GM18858 (cell line): ENCODE results near the gene PITX2.
"Not testable (repeated sequence)": the region's sequence is repeated elsewhere in the genome, so short reads cannot be mapped to it uniquely, and the experiment has no call there.

Experiments used
- ATAC-seq: cut with Tn5 transposase; IDR thresholded peaks from one replicate; pipeline ENCODE4 v1.9.1; 2021; ENCODE audit not compliant: unreplicated experiment

The PITX2 gene

DNA sequence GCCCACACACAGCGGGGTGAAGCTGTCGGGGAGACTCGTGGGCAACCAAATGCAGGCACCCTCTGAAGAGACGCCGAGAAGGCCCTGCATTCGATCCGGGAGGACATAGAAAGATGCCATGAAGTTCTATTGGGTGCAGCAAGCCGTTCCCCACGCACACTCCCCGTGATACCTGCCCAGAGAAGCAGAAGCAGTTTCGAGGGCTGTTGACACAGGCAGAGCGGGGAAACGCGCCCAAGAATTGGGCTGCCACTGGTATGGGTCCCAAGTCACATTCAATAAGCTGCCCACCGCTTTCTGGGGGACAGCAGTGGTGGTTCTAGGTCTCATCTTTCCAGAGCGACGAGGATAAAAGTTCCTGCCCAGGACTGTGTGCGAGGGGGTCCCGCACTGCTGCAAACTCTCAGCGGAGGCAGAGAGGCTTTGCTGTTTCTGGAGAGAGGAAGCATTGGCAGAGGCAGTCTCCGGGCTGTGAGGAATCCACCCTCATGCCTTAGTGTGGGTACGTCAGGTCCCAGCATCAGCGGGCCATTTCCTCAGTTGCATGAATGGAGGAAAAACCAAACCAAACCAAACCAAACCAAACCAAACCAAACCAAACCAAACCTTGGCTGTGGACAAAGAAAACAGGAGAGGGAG, 10.1 kb downstream of the PITX2 start:
- ATAC-seq = no peak

DNA sequence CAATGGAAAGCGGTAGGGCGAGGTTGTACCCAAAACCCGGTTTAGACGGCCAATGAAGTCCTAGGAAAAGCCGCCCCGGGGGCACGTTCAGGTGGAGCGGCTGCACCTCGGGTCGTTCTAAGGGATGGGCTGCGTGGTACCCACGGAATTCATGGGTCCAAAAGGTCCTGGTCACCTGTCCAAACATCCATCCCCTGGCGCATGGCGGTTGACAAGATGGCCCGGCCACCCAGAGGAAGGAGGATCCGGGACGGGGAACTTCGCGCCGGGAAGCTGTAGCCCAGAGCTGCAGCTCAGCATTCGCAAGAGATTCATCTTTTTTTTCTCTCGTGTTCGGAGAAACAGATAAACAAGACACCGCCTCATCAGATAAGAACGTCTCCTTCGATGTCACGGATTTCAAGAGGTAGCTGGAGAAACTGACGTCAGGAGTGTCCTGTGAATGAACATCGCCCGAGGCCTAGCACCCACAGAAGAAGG, 10.9 kb downstream of the PITX2 start:
- ATAC-seq = no peak

DNA sequence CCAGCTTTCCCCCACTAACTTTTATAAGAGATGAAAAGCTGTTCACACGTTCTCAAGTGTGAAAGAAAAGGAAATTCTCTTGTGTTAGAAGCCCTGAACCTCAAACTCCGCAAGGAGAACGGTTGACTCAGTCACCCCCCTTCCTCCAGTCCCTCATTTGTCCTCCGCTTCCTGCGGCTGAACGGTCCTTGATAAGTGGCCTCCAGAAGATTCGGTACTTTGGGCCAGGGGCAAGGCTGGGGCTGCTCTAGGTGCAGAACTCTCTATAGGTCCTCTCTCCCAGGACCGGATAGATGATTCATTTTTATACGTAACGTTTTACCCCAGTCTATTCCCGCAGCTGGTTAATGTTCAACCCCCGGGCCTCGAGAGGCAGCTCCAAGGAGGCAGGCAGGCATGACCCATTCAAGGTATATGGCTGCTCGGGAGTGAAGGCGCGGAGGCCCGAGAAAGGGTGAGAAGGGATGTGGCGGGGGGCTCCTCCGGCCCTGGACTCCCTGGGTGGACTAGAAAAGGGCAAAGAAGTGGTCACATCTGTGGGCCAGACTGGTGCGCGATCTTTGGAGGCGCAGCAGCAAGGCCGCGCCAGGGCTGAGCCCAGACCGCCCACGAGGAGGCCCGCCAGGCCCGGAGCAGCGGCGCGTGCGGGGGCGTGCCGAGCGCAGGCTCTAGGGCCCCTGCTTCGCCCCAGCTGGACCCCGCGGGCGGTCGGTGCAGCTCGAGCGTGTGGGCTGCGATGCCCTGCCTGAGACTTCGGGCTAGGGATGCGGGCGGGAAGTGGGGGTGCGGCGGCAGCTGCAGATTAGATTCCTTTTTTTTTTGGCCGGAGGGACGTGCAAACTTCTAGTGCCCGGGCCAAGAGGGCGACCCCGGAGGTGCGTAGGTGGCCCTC, 11.7 kb downstream of the PITX2 start:
- ATAC-seq = peak; percentile 72

DNA sequence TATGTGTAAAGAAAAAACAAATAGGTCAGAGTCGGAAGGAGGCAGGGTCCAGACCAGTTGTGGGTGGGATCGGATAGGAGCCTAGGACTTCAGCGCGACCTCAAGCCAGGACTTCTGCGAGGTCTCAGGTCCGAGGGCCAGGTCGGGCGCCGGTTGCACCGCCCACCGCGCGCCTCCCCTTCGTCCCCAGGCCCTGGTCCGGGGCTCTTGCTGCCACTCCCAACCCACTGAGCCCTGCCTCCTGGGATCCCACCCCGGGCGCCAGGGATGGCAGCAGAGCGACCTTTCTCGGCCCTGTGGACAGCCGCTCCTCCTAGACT, 12.3 kb downstream of the PITX2 start:
- ATAC-seq = no peak

DNA sequence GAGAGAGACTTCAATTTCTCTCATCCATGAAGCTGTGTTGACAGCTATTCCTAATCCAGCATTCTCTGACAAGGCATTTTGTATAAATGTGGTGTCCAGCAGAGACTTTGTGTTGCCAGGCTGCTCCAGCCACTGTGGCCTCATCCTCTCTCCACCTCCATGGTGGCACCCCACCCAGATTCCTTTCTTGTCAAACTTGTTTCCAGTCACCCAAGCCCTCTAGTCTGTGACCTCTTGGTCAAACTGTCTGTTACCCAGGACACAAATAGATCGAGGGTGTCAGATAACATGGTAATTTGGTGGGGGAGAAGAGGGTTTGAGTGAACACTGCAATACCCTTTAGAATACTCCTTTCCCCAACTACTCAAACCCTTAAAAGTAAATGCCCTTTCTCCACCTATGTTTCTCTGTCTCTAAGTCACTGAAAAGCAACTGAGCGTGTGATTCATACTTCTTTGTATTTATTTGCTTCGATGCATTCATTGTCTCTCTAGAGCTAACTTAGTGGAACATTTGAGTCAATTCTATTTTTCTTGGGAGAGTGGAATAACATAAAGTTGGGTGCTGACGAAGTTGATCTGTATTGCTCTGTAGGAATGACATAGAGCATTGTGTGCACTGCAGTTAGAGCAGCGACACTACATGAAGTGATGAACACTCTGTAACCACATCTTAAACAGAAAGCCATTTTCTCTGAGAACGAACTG, 13.7 kb downstream of the PITX2 start:
- ATAC-seq = no peak

DNA sequence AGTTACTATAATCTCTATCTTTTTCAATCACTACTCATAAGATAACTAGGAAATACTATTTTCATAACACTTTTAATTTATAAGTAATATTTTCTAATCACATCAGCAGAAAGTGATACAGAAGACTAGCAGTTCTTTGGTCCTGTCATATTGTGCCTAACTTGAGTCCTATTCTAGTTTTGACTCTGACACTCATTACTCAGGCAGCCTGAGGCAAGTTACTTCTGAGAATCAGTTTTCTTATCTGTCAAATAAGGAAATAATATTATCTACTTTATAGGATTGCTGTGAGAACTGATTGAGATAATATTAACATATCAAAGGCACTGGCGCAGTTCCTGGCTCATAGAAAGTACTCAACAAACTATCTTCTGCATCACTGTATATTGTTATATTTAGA, 17.8 kb downstream of the PITX2 start:
- ATAC-seq = no peak

DNA sequence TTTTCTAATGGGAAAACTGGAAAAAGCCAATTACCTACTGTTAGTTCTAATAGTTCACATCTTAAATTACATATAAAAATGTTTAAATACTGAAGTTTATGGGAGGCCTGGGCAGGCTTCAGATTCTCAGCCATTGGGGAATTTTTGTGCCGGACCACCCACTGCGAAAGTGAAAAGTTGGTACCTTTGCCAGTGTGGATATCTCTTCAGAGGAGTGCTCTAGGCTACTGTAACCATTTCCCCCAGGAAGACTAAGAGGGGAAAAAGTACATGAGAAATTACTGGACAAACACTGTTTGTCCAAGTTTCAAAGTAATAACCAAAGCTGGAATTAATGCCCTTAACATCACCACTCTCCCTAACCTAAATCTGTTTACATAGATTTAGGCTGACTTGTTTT, 20.8 kb downstream of the PITX2 start:
- no peak for ATAC-seq

DNA sequence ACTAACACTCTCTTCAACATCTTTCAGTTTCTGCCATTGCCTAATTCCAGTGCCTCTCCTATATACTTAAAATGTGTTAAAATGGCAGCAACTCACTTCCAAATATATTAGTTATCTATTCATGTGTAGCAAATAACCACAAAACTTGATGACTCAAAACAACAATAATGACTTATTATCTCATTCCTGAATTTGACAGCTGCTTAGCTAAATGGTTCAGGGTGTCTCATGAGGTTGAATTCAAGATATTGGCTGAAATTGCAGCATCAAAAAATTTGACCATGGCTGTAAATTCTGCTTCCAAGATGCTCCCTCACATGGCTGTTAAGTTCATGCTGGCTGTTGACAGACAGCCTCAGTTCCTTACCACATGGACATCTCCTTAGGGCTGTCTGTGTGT, 25.3 kb downstream of the PITX2 start:
- ATAC-seq = no peak

DNA sequence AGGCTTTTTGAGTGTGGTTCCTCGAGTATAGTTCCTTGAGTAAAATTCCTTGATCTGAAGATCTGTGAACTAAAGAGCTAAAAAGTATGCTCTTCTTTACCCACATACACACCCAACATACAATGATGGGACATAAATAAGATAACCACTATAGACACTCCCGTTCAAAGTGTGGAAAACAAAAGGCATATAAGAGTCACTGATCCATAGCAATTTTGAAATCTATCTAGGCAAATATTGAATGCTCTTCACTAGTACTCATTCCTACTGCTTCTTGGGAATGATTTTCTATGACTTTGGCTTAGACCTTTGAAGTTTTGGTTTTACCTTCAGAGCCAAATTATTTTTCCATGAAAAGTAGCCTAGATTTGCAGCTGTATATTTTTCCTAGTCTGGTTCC, 26.4 kb downstream of the PITX2 start:
- no peak for ATAC-seq

DNA sequence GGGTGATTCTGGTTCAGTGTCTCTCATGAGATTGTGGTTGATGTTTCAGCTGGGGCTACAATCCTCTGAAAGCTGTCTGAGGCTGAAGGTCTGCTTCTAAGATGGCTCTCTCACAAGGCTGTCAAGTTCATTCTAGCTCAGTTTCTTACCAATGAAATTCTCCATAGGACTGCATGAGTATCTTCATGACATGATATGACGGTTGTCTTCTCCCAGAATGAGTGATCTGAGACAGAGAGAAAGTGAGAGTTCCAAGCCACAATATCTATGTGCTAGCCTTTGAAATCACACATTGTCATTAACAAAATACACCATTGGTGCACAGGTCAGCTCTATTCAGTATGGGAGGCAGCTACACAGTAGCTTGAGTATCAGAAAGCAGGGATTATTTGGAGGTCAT, 27.3 kb downstream of the PITX2 start:
- ATAC-seq = no peak

DNA sequence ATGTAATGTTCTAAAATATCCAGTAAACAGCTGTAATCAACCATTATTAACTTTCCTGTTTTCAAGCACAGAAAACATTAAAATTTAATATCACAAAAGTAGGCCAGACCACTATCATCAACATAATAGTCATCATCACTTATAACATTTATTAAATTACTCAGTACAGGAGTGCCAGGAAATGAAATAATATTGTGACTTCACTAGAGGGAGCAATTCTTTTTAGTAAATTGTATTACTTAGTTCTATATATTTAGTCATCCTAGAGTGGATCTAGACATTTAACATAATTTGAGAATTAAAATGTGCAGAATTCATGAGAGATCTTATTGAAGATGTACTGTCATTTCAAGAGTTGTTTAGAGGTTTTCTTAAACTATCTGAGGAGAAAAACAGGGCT, 33.6 kb downstream of the PITX2 start:
- ATAC-seq = no peak

DNA sequence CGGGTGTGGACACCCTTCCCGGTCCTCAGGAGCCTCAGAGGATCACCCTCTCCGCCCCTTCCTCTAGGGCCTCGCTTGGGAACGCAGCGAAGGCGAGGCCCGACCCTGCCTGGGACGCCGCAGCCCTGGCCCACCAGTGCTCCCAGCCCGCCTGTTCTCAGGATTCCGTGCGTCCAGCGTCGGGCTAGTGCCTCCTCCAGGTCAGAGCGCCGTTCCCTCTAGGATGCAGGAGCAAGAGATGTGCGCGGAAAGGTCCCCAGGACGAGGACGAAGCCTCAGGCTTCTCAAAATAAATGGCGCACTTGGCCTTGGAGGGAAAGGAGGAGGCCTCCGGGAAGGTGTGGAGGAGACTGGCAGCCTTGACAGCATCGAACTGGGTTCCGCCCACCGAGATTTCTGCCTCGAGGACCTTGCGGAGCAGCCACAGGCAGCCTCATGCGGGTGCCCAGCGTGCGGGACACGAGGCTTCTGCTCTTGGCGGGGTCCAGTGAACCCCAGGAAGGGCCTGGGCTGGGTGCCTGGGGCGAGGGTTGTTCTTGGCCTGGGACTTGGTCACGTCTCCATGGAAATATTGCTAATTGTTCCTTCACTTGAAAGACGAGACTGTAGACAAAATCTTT, 35.1 kb downstream of the PITX2 start:
- ATAC-seq = no peak

DNA sequence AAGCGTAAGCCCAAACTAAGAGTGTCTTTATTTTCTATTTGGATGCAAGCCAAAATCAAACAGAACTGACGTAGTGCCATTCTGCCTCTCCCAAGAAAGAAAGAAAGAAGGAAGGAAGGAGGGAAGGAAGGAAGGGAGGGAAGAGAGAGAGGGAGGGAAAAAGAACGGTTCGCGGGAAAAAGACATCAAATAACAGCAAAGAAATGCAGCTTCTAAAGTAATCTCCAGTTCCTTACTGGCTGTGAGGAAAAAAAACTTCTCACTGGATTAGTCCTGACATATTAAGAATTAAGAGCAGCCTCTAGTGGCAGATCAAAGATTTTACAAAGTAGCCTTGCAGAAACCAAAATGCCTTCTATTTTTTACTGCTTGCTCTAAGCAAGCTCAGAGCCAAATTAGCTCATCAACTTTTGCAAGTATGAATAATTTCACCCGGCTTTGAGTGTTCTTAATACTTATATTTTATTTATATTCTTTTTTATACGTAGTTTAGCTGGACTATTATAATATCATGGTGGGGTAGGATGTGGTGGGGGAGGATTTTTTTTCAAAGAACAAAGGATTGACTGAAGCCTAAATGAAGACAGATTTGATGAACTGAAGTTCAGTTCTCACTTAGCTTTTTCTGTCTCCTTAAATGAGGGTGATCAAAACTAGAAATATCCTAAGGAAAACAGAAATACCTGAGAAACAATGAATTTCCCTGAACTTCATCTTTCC, 36.6 kb downstream of the PITX2 start:
- ATAC-seq = no peak

DNA sequence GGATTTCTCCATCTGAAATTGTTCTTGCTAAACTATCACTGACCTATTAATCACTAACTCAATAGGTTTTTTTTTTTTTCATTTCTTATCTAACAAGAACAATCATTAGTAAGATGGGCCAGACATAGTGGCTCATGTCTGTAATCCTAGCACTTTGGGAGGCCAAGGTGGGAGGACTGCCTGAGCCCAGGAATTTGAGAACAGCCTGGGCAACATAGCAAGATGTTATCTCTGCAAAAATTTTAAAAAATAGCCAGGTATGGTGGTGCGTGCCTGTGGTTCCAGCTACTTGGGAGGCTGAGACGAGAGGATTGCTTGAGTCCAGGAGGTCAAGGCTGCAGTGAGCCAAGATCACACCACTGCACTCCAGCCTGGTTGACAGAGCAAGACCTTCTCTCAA, 46.2 kb downstream of the PITX2 start:
- ATAC-seq = not testable (repeated sequence)
